Vagina (tissue), 2 donors: ENCODE measurements around the gene DIPK2A.

Experiments
- CTCF ChIP-seq, 3 experiments: fragments of 450-650 bp in 2 of 3; fragments of 200-600 bp in 1 of 3; sonication (generic) in 1 of 3; IDR thresholded peaks; one replicate each; pipeline ENCODE4 v1.5.1; 2017 to 2019; ENCODE audit warnings: antibody characterized with exemption in 3 of 3, mild to moderate bottlenecking in 2 of 3, moderate library complexity in 2 of 3
- POLR2A ChIP-seq, 2 donors: fragments of 450-650 bp; IDR thresholded peaks; one replicate each; pipeline ENCODE4 v1.6.1; 2017; ENCODE audit warnings: antibody characterized with exemption in 2 of 2, mild to moderate bottlenecking in 2 of 2, moderate library complexity in 2 of 2
- POLR2AphosphoS5 ChIP-seq, 2 donors: sonication (generic); formaldehyde crosslinking; IDR thresholded peaks; one replicate each; pipeline ENCODE4 v1.9.0; 2017; ENCODE audit warnings: antibody characterized with exemption in 2 of 2, mild to moderate bottlenecking in 2 of 2, low read depth in 1 of 2; ENCODE audit not compliant: insufficient read depth in 1 of 2

GRCh38 chr3:143951351-143951971, 20.2 kb upstream of the DIPK2A start:
- TF ChIP-seq CTCF (IDR thresholded peaks at IDR 0.05) (peak; percentile 43 to 71 (median 57)), POLR2AphosphoS5 (IDR thresholded peaks at IDR 0.05; ENCODE audit: insufficient read depth in 1 of 2, low read depth in 1 of 2) (no peak), POLR2A (IDR thresholded peaks at IDR 0.05) (no peak)
